Stimulated activated naive CD8-positive, alpha-beta T cell treated with anti-CD3 and anti-CD28 coated beads, Interleukin-15, amount 100 ng/mL, for 72 hours (primary cell): ENCODE data around the gene ASB6.
A peak's percentile ranks its signal among the peaks of the same experiment; 100 is the strongest.
"Not testable (repeated sequence)": the region's sequence is repeated elsewhere in the genome, so short reads cannot be mapped to it uniquely, and the experiment has no call there.

Experiments used
- ATAC-seq: fragments of 150-1000 bp; cut with Tn5 transposase; 2 replicates; pipeline ENCODE4 v1.10.0; 2021; ENCODE audit warnings: mild to moderate bottlenecking, moderate library complexity
- DNase-seq, 2 donors: peaks; one replicate each; pipeline ENCODE4 v3.0.0; 2021 to 2022
- H3K27ac Mint-ChIP-seq, 2 donors: one replicate each; pipeline ENCODE4 v1.8.0; 2022; ENCODE audit warnings: mild to moderate bottlenecking in 2 of 2, mixed read lengths in 2 of 2, moderate library complexity in 2 of 2
- H3K27me3 Mint-ChIP-seq: one replicate; pipeline ENCODE4 v1.8.0; 2022; ENCODE audit warnings: mixed read lengths
- H3K4me1 Mint-ChIP-seq: one replicate; pipeline ENCODE4 v1.8.0; 2022; ENCODE audit warnings: mild to moderate bottlenecking, mixed read lengths
- H3K4me3 Mint-ChIP-seq, 2 donors: one replicate each; pipeline ENCODE4 v1.8.0; 2022; ENCODE audit warnings: mild to moderate bottlenecking in 2 of 2, mixed read lengths in 2 of 2, moderate library complexity in 1 of 2
- H3K9me3 Mint-ChIP-seq, 2 donors: one replicate each; pipeline ENCODE4 v1.8.0; 2022; ENCODE audit warnings: mixed read lengths in 2 of 2

ASB6 gene

DNA sequence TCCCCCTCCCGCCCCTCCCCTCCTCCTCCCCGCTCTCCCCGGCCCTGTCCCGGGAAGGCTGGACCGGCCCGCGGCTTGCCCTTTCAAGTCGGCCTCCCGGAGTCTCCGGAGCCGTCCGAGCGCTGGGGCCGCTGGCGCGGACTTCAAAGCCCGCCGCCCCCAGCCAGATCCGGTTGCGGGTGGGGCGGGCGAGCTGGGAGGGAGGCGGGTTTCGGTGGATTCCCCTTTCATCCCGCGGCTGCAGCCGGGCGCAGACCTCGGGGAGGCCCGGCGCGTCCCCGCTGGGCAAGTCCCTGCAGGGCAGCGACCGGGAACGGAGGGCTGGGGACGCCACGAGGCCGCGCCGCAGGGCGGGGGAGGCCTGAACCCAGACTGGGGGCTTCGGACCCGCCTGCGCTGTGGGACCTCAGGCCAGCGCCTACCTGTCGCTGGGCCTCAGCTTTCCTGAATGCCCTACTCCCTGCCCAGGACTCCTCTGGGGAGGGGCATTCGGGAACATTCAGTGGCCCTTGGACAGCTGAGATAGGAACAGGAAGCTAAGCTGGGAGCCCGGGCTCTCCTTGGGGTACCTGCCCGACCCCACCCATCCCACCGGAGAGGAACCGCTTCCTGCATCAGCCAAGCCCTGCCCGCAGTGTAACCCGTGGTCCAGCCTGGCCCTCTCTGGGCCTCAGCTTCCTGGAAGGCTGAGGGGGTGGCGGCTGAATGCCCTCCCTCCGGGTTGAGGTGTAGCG lies 44.4 kb downstream of the ASB6 start:
- ATAC-seq = peak; percentile 71
- H3K27ac Mint-ChIP-seq = no peak overlapping the region
- peak overlapping the region; percentile 52 to 62 for H3K4me3 Mint-ChIP-seq
- H3K27me3 Mint-ChIP-seq = peaks cover 41% of the 10 kb centered on the region
- H3K4me1 Mint-ChIP-seq = peaks cover 41% of the 10 kb centered on the region
- no peaks in the 10 kb centered on the region for H3K9me3 Mint-ChIP-seq
- peak in 1 of 2 donors; percentile 52 for DNase-seq

DNA sequence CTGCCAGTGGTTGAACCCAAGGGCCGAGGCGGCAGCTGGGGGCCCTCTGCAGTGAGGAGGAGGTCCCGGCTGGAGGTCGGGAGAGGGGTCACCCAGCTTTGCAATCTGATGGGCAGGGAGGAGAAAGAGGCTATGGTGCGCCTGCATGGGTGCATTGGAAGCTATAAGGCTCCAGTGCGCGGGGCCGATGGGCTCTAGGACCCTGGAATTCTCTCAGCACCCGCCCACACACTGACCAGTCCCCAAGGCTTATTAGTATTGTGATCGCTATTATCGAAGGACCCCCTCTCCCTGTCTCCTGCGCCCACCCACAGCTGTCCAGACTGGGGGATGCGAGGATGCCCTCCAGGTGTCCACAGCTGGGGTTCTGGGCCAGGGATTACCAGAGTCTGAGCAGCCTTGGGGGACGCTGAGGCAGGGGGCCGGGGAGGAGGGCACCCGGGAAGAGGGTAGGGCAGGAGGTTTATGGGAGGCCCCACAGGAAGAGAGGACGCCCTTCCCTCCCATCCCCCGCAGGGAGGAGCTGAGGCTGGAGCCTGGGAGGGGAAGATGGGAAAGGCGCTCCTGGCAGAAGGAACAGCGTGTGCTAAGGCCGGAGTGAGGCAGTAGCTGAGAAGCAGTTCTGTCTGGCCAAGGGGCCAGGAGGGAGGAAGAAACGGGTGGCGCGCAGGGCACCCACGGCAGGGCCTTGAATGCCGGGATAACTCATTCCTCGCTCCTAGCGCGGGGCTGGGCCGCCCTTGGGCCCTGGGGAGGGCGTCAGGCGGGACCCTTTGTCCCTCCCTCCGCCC lies 45.2 kb downstream of the ASB6 start:
- peak; percentile 48 for ATAC-seq
- Mint-ChIP-seq H3K27me3 (peaks cover 41% of the 10 kb centered on the region), H3K9me3 (no peaks in the 10 kb centered on the region)

GRCh38 chr9:129595903-129596540 lies 45.9 kb downstream of the ASB6 start:
- Mint-ChIP-seq H3K4me3 (peak overlapping the region; percentile 21 to 63), H3K9me3 (no peaks in the 10 kb centered on the region), H3K27me3 (peaks cover 36% of the 10 kb centered on the region), H3K4me1 (peaks cover 35% of the 10 kb centered on the region), H3K27ac (peak overlapping the region in 1 of 2 donors; percentile 58)
- DNase-seq (no peak), ATAC-seq (no peak)

More for the DNA sequence above, 45.2 kb downstream of the ASB6 start:
- Mint-ChIP-seq H3K27ac (peak overlapping the region in 1 of 2 donors; percentile 23), H3K4me1 (peaks cover 35% of the 10 kb centered on the region), H3K4me3 (peak overlapping the region; percentile 38 to 63)
- DNase-seq = no peak

DNA sequence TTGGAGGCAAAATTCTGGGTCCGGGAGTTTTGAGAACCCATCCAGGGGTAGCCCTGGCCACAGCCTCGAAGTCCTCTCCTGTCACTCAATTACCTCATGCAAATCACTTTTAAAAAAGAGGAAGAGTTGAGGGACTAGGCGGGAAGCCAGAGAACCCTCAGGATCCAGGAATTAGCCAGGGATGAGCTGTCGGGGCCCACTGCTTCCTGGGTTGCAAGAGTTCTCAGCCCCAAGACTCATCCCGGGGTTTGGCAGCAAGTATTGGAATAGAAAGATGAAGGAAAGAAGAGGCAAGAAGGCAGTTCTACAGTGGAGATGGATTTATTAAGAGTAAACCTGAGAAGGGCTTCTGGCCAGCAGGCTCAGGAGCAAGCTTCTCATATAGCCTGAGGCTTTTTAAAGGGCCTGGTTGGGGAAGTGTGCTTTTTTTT lies 46.6 kb downstream of the ASB6 start:
- Mint-ChIP-seq H3K27me3 (peaks cover 30% of the 10 kb centered on the region), H3K27ac (peak overlapping the region in 1 of 2 donors; percentile 17), H3K4me3 (no peak overlapping the region), H3K4me1 (peaks cover 35% of the 10 kb centered on the region), H3K9me3 (no peaks in the 10 kb centered on the region)
- ATAC-seq (no peak), DNase-seq (no peak)

DNA sequence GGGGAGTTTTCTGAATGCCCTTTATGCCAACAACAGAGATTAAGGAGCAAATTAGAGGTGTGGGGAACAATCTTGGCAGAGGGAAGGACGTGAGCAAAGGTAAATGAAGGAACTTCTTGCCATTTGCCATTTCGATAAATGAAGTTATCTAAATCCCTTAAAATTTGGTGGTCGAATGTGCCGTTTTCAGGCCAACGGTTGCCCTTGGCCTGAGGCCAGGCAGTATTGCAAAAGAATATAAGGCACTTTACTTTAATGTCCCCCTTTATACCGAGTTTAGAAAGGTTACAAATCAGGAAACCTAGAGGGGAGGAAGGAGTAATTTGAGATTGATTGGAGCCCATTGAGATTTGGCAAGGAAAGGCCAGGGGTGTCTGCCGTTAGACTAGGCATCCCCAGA lies 47.3 kb downstream of the ASB6 start:
- Mint-ChIP-seq H3K9me3 (no peaks in the 10 kb centered on the region), H3K27ac (no peak overlapping the region), H3K4me3 (no peak overlapping the region), H3K27me3 (peaks cover 30% of the 10 kb centered on the region), H3K4me1 (peaks cover 35% of the 10 kb centered on the region)
- ATAC-seq (no peak), DNase-seq (no peak)

- H3K27ac Mint-ChIP-seq, DNase-seq, H3K4me3 Mint-ChIP-seq, ATAC-seq, H3K9me3 Mint-ChIP-seq: not testable (repeated sequence)
- peaks cover 24% of the 10 kb centered on the region for H3K4me1 Mint-ChIP-seq
- peaks cover 22% of the 10 kb centered on the region for H3K27me3 Mint-ChIP-seq
These were observed 49.2 kb downstream of the ASB6 start for GRCh38 chr9:129592790-129593189.

DNA sequence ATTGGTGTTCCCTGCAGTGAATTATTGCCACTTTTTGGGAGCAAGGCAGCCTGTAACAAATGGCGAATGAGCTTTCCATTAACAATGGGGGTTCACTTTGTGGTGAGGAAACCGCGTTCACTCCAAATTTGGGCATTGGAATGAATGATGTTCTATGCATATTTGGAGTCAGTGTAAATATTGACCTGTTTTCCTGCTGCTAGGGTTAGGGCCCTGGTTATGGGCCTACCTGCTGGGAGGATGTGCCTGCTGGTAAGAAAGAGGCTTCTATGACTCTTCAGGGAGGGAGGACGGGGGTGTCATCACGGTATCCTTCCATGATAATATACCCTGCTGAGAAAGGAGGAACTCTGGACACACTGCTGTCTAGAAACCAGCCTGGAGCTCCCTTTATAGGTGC lies 50.0 kb downstream of the ASB6 start:
- Mint-ChIP-seq H3K9me3 (no peaks in the 10 kb centered on the region), H3K27me3 (peaks cover 22% of the 10 kb centered on the region), H3K4me1 (peaks cover 28% of the 10 kb centered on the region), H3K4me3 (no peak overlapping the region), H3K27ac (peak overlapping the region in 1 of 2 donors; percentile 4)
- no peak for DNase-seq
- ATAC-seq = no peak

DNA sequence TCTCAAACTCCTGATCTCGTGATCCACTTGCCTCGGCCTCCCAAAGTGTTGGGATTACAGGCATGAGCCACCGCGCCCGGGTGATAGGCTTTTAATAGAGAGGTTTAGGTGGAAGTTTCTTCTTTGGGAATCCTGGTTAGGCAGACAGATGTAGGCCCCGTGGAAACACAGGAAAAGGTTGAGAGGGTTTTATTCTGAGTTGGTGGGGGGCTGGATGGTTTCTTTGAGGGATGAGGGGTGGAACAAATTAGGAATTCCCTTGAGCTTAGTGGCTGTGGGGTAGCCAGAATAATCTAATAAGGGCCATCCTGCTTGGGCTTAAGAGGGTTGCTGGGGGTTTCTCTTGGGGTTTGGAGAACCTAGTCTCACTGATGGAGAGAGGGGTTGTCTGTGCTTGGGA lies 51.5 kb downstream of the ASB6 start:
- ATAC-seq = no peak
- Mint-ChIP-seq H3K4me1 (peaks cover 27% of the 10 kb centered on the region), H3K27ac (no peak overlapping the region), H3K27me3 (peaks cover 12% of the 10 kb centered on the region), H3K9me3 (no peaks in the 10 kb centered on the region), H3K4me3 (no peak overlapping the region)
- no peak for DNase-seq

DNA sequence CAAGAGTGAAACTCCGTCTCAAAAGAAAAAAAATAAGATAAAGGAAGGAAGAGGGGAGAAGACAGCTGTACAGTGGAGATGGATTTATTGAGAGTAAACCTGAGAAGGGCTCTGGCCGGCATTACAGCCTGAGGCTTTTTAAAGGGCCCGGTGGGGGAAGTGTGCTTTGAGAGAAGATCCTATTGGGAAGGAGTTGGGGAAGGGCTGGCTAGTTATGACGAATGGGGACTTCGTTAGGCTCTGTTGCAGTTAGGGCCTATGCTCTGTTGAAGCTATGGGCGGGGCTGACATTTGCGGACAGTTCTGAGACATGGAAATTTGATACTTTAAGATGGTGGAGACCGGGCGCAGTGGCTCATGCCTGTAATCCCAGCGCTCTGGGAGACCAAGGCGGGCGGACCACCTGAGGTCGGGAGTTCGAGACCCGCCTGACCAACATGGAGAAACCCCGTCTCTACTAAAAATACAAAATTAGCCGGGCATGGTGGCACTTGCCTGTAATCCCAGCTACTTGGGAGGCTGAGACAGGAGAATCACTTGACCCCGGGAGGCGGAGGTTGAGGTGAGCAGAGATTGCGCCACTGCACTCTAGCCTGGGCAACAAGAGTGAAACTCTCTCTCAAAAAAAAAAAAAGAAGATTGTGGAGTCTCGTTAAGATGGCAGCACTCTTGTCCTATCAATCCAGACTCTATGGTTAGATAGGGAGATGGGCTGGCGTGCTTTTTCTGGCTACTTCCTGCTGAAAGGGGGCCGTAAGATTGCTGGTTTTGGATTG lies 54.3 kb downstream of the ASB6 start:
- no peak overlapping the region for H3K27ac Mint-ChIP-seq
- ATAC-seq (no peak), DNase-seq (no peak)
- no peaks in the 10 kb centered on the region for H3K9me3 Mint-ChIP-seq
- peaks cover 46% of the 10 kb centered on the region for H3K4me1 Mint-ChIP-seq
- no peak overlapping the region for H3K4me3 Mint-ChIP-seq
- no peaks in the 10 kb centered on the region for H3K27me3 Mint-ChIP-seq

DNA sequence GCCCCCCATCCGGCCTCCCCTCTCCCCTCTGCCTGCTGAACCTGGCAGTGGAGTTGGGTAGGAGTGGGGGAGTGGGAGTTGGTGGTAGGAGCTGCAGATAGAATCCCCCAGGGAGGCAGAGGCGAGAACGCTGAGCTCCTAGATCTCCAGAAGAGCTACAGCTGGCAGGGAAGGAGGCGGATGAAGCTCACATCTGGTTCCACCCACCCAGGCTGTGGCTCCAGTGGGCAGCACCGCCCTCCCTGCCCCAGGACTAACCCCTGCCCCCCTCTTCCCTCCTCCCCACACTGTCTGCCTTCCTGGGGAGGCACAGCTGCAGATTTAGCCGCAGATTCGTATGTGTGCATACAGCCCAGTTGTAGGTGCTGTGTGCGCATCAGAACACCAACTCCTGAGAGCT lies 55.3 kb downstream of the ASB6 start:
- Mint-ChIP-seq H3K9me3 (no peaks in the 10 kb centered on the region), H3K27ac (peak overlapping the region in 1 of 2 donors; percentile 81), H3K27me3 (no peaks in the 10 kb centered on the region), H3K4me3 (no peak overlapping the region), H3K4me1 (peaks cover 56% of the 10 kb centered on the region)
- no peak for DNase-seq
- ATAC-seq = peak; percentile 14

DNA sequence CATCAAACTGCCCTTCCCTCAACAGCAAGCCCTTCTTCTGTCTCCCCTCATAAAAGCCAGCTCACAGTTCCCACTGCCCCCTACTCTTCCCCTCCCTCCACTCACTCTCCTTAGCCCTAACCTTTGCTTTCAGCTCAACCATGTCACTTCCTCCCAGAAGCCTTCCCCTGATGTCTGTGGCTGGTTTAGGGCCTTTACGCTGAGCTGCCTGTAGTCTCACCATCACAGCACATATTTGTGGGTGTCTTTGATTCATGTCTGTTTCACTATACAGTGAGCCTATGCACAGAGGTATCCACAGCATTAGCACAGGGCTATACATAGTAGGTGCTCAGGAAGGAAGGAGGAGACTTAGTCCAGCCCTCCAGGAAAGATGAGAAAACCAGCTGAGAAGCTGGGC lies 55.7 kb downstream of the ASB6 start:
- DNase-seq = no peak
- Mint-ChIP-seq H3K27me3 (no peaks in the 10 kb centered on the region), H3K4me3 (peak overlapping the region in 1 of 2 donors; percentile 4), H3K4me1 (peaks cover 61% of the 10 kb centered on the region), H3K27ac (peak overlapping the region; percentile 64 to 73), H3K9me3 (no peaks in the 10 kb centered on the region)
- ATAC-seq = peak; percentile 57

DNA sequence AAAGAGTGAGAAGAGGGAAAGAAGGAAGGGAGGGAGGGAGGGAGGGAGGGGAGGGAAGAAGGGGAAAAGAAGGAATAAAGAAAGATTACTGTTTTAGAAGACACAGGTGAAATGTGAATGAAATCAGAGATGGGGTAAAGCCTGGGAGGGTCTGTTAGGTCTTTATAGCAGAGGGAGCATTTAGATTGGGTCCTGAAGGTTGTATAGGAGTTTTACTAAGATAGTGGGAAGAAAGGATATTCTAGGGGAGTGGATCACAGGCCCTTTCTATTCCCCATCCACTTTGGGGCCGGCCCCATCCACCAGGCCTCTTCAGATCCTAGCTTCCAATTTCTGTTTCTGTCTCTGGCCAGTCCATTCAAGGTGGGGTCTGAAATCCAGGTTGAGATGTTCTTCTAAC lies 56.6 kb downstream of the ASB6 start:
- peaks cover 70% of the 10 kb centered on the region for H3K4me1 Mint-ChIP-seq
- no peak overlapping the region for H3K27ac Mint-ChIP-seq
- no peaks in the 10 kb centered on the region for H3K27me3 Mint-ChIP-seq

More for the DNA sequence above, 56.6 kb downstream of the ASB6 start:
- no peak overlapping the region for H3K4me3 Mint-ChIP-seq
- no peak for ATAC-seq
- no peaks in the 10 kb centered on the region for H3K9me3 Mint-ChIP-seq
- no peak for DNase-seq
